Measurements from ENCODE around the gene PNCK.
"Not testable (repeated sequence)": the region's sequence is repeated elsewhere in the genome, so short reads cannot be mapped to it uniquely, and the experiment has no call there.

The PNCK gene

GRCh38 chrX:153699210-153699783, 25.7 kb upstream of the PNCK start:
- not testable (repeated sequence) for DNase-seq (ENCODE audit: low read depth)

GRCh38 chrX:153697924-153698865, 24.6 kb upstream of the PNCK start:
- no peak for DNase-seq (ENCODE audit: low read depth)

GRCh38 chrX:153696986-153697722, 23.5 kb upstream of the PNCK start:
- not testable (repeated sequence) for DNase-seq (ENCODE audit: low read depth)

GRCh38 chrX:153696538-153696937, 22.9 kb upstream of the PNCK start:
- not testable (repeated sequence) for DNase-seq (ENCODE audit: low read depth)

- DNase-seq (ENCODE audit: low read depth), result no peak
Measured at GRCh38 chrX:153696100-153696499, 22.5 kb upstream of the PNCK start.

GRCh38 chrX:153694687-153695270, 21.2 kb upstream of the PNCK start:
- DNase-seq (ENCODE audit: low read depth), result no peak

GRCh38 chrX:153694256-153694655, 20.6 kb upstream of the PNCK start:
- not testable (repeated sequence) for DNase-seq (ENCODE audit: low read depth)

- DNase-seq (ENCODE audit: low read depth), result no peak
Measured at GRCh38 chrX:153693216-153694086, 19.8 kb upstream of the PNCK start.

- no peak for DNase-seq (ENCODE audit: low read depth)
Measured at GRCh38 chrX:153692611-153693156, 19.1 kb upstream of the PNCK start.

- DNase-seq (ENCODE audit: low read depth), result no peak
Measured at GRCh38 chrX:153692003-153692402, 18.4 kb upstream of the PNCK start.

GRCh38 chrX:153691032-153691827, 17.6 kb upstream of the PNCK start:
- not testable (repeated sequence) for DNase-seq (ENCODE audit: low read depth)

GRCh38 chrX:153690466-153690865, 16.9 kb upstream of the PNCK start:
- no peak for DNase-seq (ENCODE audit: low read depth)

GRCh38 chrX:153689654-153690465, 16.2 kb upstream of the PNCK start:
- DNase-seq (ENCODE audit: low read depth), result no peak

- DNase-seq (ENCODE audit: low read depth), result no peak
Measured at GRCh38 chrX:153688911-153689590, 15.4 kb upstream of the PNCK start.

GRCh38 chrX:153688506-153688905, 14.9 kb upstream of the PNCK start:
- no peak for DNase-seq (ENCODE audit: low read depth)

GRCh38 chrX:153688071-153688470, 14.5 kb upstream of the PNCK start:
- no peak for DNase-seq (ENCODE audit: low read depth)

- peak; percentile 33 for DNase-seq (ENCODE audit: low read depth)
Measured at GRCh38 chrX:153687121-153688039, 13.8 kb upstream of the PNCK start, which contains the start of gene SLC6A8. Gene SLC6A8 (plus strand): TSS chrX:153687926. CDS start chrX:153688575, 649 bp downstream.
